Stomach (tissue), 9 donors: Measurements from ENCODE around the gene RBKS. TPM values are rescaled to one million over a fixed set of nuclear protein-coding genes. Genes with fewer than 3 reads are reported as not detected.

Source experiments
- DNase-seq, 2 donors: peaks; one replicate each; pipeline versions ENCODE4 v3.0.0 to v3.0.0-alpha.2; 2013 to 2019
- H3K27ac ChIP-seq, 5 donors: fragments of 200-600 bp in 4 of 5; sonication (generic) in 4 of 5; one replicate each; pipeline ENCODE4 v1.5.1; 2013 to 2019; ENCODE audit warnings: mild to moderate bottlenecking in 1 of 5, moderate library complexity in 1 of 5
- H3K27me3 ChIP-seq, 3 donors: fragments of 200-600 bp; sonication (generic); one replicate each; pipeline ENCODE4 v1.5.1; 2017 to 2019; ENCODE audit warnings: mixed run types in 1 of 3
- H3K36me3 ChIP-seq, 4 donors: fragments of 200-600 bp; sonication (generic); 1 replicate in 3 of 4; 2 replicates in 1 of 4; pipeline ENCODE4 v1.5.1; 2016 to 2019
- H3K4me1 ChIP-seq, 4 donors: fragments of 200-600 bp; sonication (generic); one replicate each; pipeline ENCODE4 v1.5.1; 2016 to 2019
- H3K4me3 ChIP-seq, 4 donors: fragments of 200-600 bp; sonication (generic) in 3 of 4; one replicate each; pipeline ENCODE4 v1.5.1; 2016 to 2019; ENCODE audit warnings: mild to moderate bottlenecking in 1 of 4
- H3K9me3 ChIP-seq, 4 donors: fragments of 200-600 bp; sonication (generic); one replicate each; pipeline ENCODE4 v1.5.1; 2016 to 2019
- CTCF ChIP-seq, 7 experiments: fragments of 450-650 bp in 4 of 7; fragments of 200-600 bp in 3 of 7; sonication (generic) in 3 of 7; IDR thresholded peaks; one replicate each; pipeline ENCODE4 v1.5.1; 2016 to 2019; ENCODE audit warnings: antibody characterized with exemption in 7 of 7, control low read depth in 2 of 7, mild to moderate bottlenecking in 1 of 7
- EP300 ChIP-seq: sonication (generic); formaldehyde crosslinking; IDR thresholded peaks from one replicate; pipeline ENCODE4 v1.6.1; 2017; ENCODE audit warnings: antibody characterized with exemption
- POLR2A ChIP-seq, 4 donors: fragments of 450-650 bp; IDR thresholded peaks; one replicate each; pipeline ENCODE4 v1.6.1; 2016; ENCODE audit warnings: antibody characterized with exemption in 4 of 4, control low read depth in 2 of 4, mild to moderate bottlenecking in 1 of 4, moderate library complexity in 1 of 4
- POLR2AphosphoS5 ChIP-seq, 3 donors: sonication (generic); formaldehyde crosslinking; IDR thresholded peaks; one replicate each; pipeline ENCODE4 v1.6.1; 2016; ENCODE audit warnings: antibody characterized with exemption in 3 of 3
- WGBS, 5 donors: extraction: QIAGEN DNeasy Blood & Tissue Kit in 3 of 5; methylation state at CpG; one replicate each; pipeline versions ENCODE4 v1.1.5 to v1.1.7; 2013 to 2018; 5-methylcytosine and 5-hydroxymethylcytosine counted together
- intact Hi-C: fragments of 100-400 bp; cut with DNase I; formaldehyde crosslinking; loops from one replicate; pipeline ENCODE4 v1.15.1; 2023; ENCODE audit warnings: low total_unique reads
- polyA plus RNA-seq, 3 donors: library from polyadenylated mRNA; stranded (reverse); fragments of 200-250 nt; gene quantifications; one replicate each; pipeline ENCODE4 v1.2.3, GENCODE V29; 2013
- total RNA-seq, 5 donors: library from RNA; depleted of rRNA; stranded (reverse); fragments of >200 nt; gene quantifications; one replicate each; pipeline versions ENCODE4 v1.1.0 to v1.2.3, GENCODE V29; 2014 to 2016
- donor health status: healthy with polysubstance abuse.
- donor health status: Bipolar disorder and iron deficiency.
- donor health status: healthy.

RBKS gene
- total and polyA plus RNA-seq, 8 donors, result 0.76 to 2.9 (median 1.9) TPM; not detected in 3

DNA sequence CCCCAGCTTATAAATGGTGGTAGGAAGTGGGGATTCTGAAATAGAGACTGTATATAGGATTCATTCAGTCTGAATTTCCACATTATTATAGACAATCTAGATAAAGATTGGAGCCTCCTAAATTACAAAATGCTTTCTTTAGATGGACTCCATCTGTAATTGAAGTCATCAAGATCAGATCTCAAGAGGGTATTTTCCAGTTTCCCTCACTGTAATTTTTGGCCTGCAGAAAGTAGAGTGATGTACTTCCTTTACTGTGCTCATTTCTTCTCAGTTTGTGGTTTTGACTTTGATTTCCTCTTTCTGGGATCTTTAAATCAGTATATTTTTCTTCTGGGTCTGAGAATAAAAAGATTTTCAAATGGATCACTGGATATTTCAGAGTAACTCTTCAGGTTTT lies 7.5 kb upstream of the RBKS start:
- Histone ChIP-seq H3K36me3 (peaks cover 0 to 54% (median 30%) of the 10 kb centered on the region in 4 donors), H3K27me3 (no peaks in the 10 kb centered on the region), H3K4me1 (peaks cover 0 to 4% (median under 1%) of the 10 kb centered on the region in 4 donors), H3K27ac (no peak overlapping the region), H3K9me3 (no peaks in the 10 kb centered on the region), H3K4me3 (no peak overlapping the region)
- intact Hi-C loops, result no loop called here
- DNase-seq, result no peak
- no peak for TF ChIP-seq POLR2AphosphoS5 (IDR thresholded peaks at IDR 0.05)
- TF ChIP-seq CTCF (IDR thresholded peaks at IDR 0.05), result no peak
- TF ChIP-seq EP300, result no peak
- no peak for TF ChIP-seq POLR2A (IDR thresholded peaks at IDR 0.05)

- TF ChIP-seq POLR2A (IDR thresholded peaks at IDR 0.05) (no peak), CTCF (IDR thresholded peaks at IDR 0.05) (no peak), POLR2AphosphoS5 (IDR thresholded peaks at IDR 0.05) (no peak), EP300 (no peak)
- no peaks in the 10 kb centered on the region for H3K9me3 ChIP-seq
- DNase-seq, result no peak
- no peaks in the 10 kb centered on the region for H3K27me3 ChIP-seq
- H3K4me3 ChIP-seq, result no peak overlapping the region
- H3K4me1 ChIP-seq, result peaks cover 0 to 39% (median 22%) of the 10 kb centered on the region in 4 donors
- H3K27ac ChIP-seq, result no peak overlapping the region
- WGBS, 5 donors, result 61 to 70% (median 65%) methylated on average over 3 of the region's 3 CpGs
- intact Hi-C loops, result no loop called here
- H3K36me3 ChIP-seq, result peaks cover 0 to 33% (median 13%) of the 10 kb centered on the region in 4 donors
Measured at GRCh38 chr2:27893006-27893405, 2.8 kb upstream of the RBKS start.

- TF ChIP-seq CTCF (IDR thresholded peaks at IDR 0.05) (no peak), POLR2AphosphoS5 (IDR thresholded peaks at IDR 0.05) (no peak), EP300 (no peak), POLR2A (IDR thresholded peaks at IDR 0.05) (no peak)
- H3K9me3 ChIP-seq, result no peaks in the 10 kb centered on the region
- 55 to 66% (median 59%) methylated on average over 5 of the region's 5 CpGs for WGBS, 5 donors
- no peaks in the 10 kb centered on the region for H3K27me3 ChIP-seq
- peak in 1 of 2 donors; percentile 23 for DNase-seq
- intact Hi-C loops, result no loop called here
- peaks cover 0 to 42% (median 25%) of the 10 kb centered on the region in 4 donors for H3K4me1 ChIP-seq
- peak overlapping the region in 4 of 5 donors; percentile 92 to 99 (median 96) for H3K27ac ChIP-seq
- H3K36me3 ChIP-seq, result peaks cover 0 to 24% (median 8%) of the 10 kb centered on the region in 4 donors
- peak overlapping the region in 3 of 4 donors; percentile 66 to 87 (median 74) for H3K4me3 ChIP-seq
Measured at GRCh38 chr2:27891673-27892105, 1.5 kb upstream of the RBKS start.

DNA sequence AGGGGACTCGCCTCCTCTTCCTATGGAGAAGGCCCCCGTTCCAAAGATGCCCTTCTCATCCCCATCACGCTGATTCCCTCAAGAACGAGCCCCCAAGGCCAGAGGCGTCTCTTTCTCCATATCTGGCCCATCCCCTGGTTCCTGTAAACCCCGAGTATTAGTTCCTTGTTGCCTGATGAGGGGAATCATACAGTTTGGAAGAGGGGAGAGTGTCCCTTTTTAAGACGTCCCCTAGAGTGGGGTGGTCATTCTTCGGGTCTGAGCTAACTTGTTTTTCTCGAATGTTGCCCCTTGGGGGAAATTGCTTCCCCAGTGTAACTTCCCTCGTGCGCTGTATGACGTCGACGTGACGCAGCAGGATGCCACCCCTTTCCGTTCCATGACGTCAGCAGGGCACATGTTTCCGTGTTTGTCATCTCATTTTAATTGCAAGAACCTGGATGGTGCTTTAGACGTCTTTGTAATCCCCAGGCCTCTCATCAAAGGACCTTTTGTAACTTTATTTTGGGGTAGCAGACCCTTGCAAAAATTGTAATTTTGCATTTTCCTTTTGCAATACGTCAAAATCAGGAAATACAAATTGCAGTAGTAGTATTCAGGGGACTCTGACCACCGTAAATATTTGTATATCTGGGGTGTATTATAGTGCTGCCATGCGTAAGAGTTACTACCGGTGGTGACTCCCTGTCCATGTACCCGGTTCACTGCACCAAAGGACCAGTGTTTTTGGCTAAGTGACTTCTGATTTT lies 911 bp upstream of the RBKS start:
- no peak for TF ChIP-seq CTCF (IDR thresholded peaks at IDR 0.05)
- peak; percentile 85 for TF ChIP-seq EP300
- TF ChIP-seq POLR2AphosphoS5 (IDR thresholded peaks at IDR 0.05), result peak; percentile 37 to 89 (median 50)
- WGBS, 5 donors, result 9 to 13% (median 10%) methylated on average over 23 to 24 of the region's 24 CpGs
- Histone ChIP-seq H3K9me3 (no peaks in the 10 kb centered on the region), H3K27me3 (no peaks in the 10 kb centered on the region), H3K4me3 (peak overlapping the region; percentile 61 to 87 (median 70)), H3K36me3 (peaks cover 0 to 18% (median 3%) of the 10 kb centered on the region in 4 donors), H3K27ac (peak overlapping the region; percentile 92 to 99 (median 96)), H3K4me1 (peaks cover 0 to 42% (median 26%) of the 10 kb centered on the region in 4 donors)
- intact Hi-C loops, result no loop called here
- peak; percentile 88 to 95 for DNase-seq
